Placental pericyte (primary cell): ENCODE results near the gene PDIA4. TPM values are rescaled to one million over a fixed set of nuclear protein-coding genes. Genes with fewer than 3 reads are reported as not detected.
A peak's percentile ranks its signal among the peaks of the same experiment; 100 is the strongest.

Experiments used
- small RNA-seq: library from RNA; depleted of rRNA; stranded (forward); fragments of <200 nt; gene quantifications from one replicate; pipeline ENCODE3, GENCODE V24; 2012; ENCODE audit warnings: low replicate concordance
- total RNA-seq: library from RNA; depleted of rRNA; stranded (reverse); fragments of >200 nt; gene quantifications from 2 replicates; pipeline ENCODE4 v1.2.3, GENCODE V29; 2012

PDIA4 gene, protein sequence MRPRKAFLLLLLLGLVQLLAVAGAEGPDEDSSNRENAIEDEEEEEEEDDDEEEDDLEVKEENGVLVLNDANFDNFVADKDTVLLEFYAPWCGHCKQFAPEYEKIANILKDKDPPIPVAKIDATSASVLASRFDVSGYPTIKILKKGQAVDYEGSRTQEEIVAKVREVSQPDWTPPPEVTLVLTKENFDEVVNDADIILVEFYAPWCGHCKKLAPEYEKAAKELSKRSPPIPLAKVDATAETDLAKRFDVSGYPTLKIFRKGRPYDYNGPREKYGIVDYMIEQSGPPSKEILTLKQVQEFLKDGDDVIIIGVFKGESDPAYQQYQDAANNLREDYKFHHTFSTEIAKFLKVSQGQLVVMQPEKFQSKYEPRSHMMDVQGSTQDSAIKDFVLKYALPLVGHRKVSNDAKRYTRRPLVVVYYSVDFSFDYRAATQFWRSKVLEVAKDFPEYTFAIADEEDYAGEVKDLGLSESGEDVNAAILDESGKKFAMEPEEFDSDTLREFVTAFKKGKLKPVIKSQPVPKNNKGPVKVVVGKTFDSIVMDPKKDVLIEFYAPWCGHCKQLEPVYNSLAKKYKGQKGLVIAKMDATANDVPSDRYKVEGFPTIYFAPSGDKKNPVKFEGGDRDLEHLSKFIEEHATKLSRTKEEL
- total RNA-seq: 338 and 1,228 TPM in 2 replicates

DNA sequence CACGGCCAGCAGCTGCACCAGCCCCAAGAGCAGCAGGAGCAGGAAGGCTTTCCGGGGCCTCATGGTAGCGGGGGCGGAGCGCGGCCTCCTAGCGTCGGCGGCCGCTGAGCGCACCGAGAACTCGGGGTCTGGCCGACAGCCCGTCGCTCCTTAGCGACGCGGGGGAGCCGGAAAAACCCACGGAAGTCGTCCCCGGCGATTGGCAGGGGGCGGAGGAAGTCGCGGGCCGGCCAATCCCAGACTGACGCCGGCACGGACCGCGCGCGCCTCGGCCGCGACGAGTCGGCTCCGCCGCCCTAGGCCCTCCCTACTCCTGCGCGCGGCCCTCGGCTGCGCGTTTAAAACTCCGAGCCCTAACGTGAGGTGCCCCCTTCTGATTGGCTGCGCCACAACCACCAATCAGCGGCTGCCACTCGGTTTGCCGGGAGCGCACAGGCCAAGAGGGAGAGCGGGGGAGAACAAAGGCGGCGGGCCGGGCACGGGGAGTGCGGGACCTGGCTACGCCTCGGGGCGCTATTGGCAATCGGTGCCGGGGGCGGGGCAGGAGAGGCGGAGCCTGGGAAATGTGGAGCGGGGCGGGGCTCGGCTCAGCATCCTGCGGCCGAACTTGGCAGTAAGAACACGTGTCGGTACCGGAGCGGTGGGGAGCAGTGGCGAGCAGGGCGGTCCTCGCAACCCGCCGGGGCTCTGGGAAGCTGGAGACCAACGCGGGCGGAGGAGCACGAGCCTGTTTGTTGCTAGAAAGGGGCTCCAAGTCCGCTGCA, at the start of gene PDIA4:
Gene PDIA4 (minus strand): TSS at position 160 of the 764 bp plus-strand sequence. CDS start 97 bp downstream, at position 63.

Small RNA genes within 50 kb of the gene (small RNA-seq; reads per million reads assigned to genes)
- gene COX6B1P1 (not detected), gene RNU6-650P (0.42 reads per million, percentile 13 among the genes with 10 or more reads in this experiment), gene RNY1 (4,066 reads per million, percentile 100 among the genes with 10 or more reads in this experiment), gene RNY3 (1,881 reads per million, percentile 100 among the genes with 10 or more reads in this experiment), gene RNY4 (367 reads per million, percentile 99 among the genes with 10 or more reads in this experiment)

Other genes starting within 250 kb of the PDIA4 start
- 6.3 and 16.3 TPM in 2 replicates for gene EZH2, start 144.2 kb downstream of the PDIA4 start, total RNA-seq
- gene ZNF786, start 62.2 kb upstream of the PDIA4 start, total RNA-seq: 5.3 and 7.7 TPM in 2 replicates
- gene ZNF425, start 97.8 kb upstream of the PDIA4 start, total RNA-seq: 1.6 and 3.9 TPM in 2 replicates
- gene ZNF398, start 118.9 kb upstream of the PDIA4 start, total RNA-seq: 9.4 and 23.9 TPM in 2 replicates
- gene ZNF282, start 167.0 kb upstream of the PDIA4 start, total RNA-seq: 23.0 and 28.8 TPM in 2 replicates
- gene ZNF212, start 211.1 kb upstream of the PDIA4 start, total RNA-seq: 7.3 and 7.7 TPM in 2 replicates
- gene ZNF783, start 233.7 kb upstream of the PDIA4 start, total RNA-seq: 10.1 and 12.6 TPM in 2 replicates